SK-N-SH (cell line): Measurements from ENCODE around the gene ZNF580.

Experiments used
- ELF1 ChIP-seq: IDR thresholded peaks from 2 replicates; pipeline ENCODE4 v1.4.0; 2012
- EP300 ChIP-seq, 2 experiments: IDR thresholded peaks; 2 replicates each; pipeline versions ENCODE4 v1.4.0 to v1.6.1; 2012; ENCODE audit warnings: borderline replicate concordance in 1 of 2, low read depth in 1 of 2, low read length in 1 of 2
- EZH2phosphoT487 ChIP-seq: fragments of 200-600 bp; sonication (generic); IDR thresholded peaks from 2 replicates; pipeline ENCODE4 v1.6.1; 2017; ENCODE audit warnings: low read depth, mixed run types, mild to moderate bottlenecking, antibody characterized with exemption, moderate library complexity, borderline replicate concordance
- NRF1 ChIP-seq: IDR thresholded peaks from 2 replicates; pipeline ENCODE4 v1.6.1; 2012; ENCODE audit warnings: low read depth, mild to moderate bottlenecking, low read length
- RAD21 ChIP-seq: IDR thresholded peaks from 2 replicates; pipeline ENCODE4 v1.6.1; 2012; ENCODE audit warnings: mild to moderate bottlenecking, low read length
- RXRA ChIP-seq: IDR thresholded peaks from 2 replicates; pipeline ENCODE4 v1.4.0; 2012; ENCODE audit warnings: low read depth, mild to moderate bottlenecking, borderline replicate concordance
- TF ChIP-seq, protein P1 (sequence below): fragments of 200-600 bp; sonication (generic); IDR thresholded peaks from 2 replicates; pipeline ENCODE4 v1.6.1; 2017; ENCODE audit warnings: antibody characterized with exemption, mild to moderate bottlenecking, moderate library complexity
- TF ChIP-seq, protein P2 (sequence below): IDR thresholded peaks from 2 replicates; pipeline ENCODE4; 2012

DNA sequence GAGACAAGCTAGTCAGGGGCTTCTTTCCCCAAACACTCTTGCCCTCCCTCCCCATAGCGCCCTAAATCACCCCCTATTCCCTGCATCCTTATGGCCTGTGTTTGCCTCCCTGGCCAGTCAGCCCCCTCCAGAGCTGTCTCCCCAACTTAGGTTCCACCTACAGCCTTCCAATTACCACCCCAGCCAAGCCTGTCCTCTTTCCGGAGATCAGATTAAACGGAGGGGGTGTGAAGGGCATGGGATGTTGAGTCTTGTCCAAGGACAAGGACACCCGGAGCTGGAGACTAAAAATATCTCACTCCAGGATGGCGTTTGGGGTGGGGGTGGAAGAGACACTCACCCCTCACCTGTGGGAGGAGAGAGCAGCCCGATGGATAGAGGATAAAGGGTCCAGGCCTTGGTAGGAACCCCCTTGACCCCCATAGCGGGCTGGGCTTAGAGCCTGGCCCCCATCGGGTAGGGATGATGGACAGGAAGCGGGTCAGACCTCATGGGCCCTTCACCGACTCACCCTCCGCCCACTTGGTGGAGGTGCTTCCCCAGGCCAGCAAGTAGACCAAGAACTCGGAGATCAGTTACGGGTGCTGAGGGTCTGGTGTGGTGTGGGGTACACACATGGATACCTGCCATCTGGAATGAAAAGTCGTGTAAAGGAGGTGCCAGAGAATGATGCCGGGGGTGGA, 29.4 kb upstream of the ZNF580 start:
- TF ChIP-seq, protein P1, sequence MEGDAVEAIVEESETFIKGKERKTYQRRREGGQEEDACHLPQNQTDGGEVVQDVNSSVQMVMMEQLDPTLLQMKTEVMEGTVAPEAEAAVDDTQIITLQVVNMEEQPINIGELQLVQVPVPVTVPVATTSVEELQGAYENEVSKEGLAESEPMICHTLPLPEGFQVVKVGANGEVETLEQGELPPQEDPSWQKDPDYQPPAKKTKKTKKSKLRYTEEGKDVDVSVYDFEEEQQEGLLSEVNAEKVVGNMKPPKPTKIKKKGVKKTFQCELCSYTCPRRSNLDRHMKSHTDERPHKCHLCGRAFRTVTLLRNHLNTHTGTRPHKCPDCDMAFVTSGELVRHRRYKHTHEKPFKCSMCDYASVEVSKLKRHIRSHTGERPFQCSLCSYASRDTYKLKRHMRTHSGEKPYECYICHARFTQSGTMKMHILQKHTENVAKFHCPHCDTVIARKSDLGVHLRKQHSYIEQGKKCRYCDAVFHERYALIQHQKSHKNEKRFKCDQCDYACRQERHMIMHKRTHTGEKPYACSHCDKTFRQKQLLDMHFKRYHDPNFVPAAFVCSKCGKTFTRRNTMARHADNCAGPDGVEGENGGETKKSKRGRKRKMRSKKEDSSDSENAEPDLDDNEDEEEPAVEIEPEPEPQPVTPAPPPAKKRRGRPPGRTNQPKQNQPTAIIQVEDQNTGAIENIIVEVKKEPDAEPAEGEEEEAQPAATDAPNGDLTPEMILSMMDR: no peak
- TF ChIP-seq RXRA (no peak), RAD21 (no peak), EZH2phosphoT487 (no peak), EP300 (IDR thresholded peaks at IDR 0.05; ENCODE audit: borderline replicate concordance in 1 of 2, low read depth in 1 of 2, low read length in 1 of 2) (no peak), ELF1 (no peak), NRF1 (no peak)
- TF ChIP-seq, protein P2, sequence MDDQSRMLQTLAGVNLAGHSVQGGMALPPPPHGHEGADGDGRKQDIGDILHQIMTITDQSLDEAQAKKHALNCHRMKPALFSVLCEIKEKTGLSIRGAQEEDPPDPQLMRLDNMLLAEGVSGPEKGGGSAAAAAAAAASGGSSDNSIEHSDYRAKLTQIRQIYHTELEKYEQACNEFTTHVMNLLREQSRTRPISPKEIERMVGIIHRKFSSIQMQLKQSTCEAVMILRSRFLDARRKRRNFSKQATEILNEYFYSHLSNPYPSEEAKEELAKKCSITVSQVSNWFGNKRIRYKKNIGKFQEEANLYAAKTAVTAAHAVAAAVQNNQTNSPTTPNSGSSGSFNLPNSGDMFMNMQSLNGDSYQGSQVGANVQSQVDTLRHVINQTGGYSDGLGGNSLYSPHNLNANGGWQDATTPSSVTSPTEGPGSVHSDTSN: no peak
